Subcutaneous adipose tissue (tissue), 4 donors: ENCODE data around the gene DYRK1A. TPM values are rescaled to one million over a fixed set of nuclear protein-coding genes. Genes with fewer than 3 reads are reported as not detected.

Source experiments
- CTCF ChIP-seq: fragments of 450-650 bp; IDR thresholded peaks from one replicate; pipeline ENCODE4 v1.5.1; 2016; ENCODE audit warnings: low read depth, mild to moderate bottlenecking, control low read depth, antibody characterized with exemption, moderate library complexity
- total RNA-seq, 4 donors: library from RNA; depleted of rRNA; stranded (reverse); fragments of >200 nt; gene quantifications; one replicate each; pipeline ENCODE4 v1.1.0, GENCODE V29; 2016

Gene DYRK1A
- total RNA-seq, 4 donors from 2014 or later: 52.4 to 77.2 (median 68.8) TPM

DNA sequence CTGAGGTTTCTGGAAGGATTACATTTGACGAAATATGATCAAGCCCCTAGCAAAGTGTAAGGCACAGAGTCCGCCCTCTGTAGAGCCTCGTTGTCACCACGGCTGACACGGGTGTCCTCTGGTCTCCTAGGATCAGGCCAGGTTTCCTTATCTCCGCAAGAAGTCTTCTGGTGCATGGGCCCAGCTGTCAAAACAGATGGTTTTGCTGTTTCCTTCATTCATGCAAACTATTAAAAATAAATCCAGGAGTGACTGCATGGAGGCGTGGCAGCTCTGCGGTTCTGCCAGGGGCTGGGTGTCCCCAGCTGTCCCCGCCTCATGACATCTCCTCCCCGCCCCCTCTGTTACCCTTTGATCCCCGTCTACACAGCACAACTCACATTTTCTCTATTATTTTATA, 209.0 kb downstream of the DYRK1A start:
- TF ChIP-seq CTCF: no peak

Other genes starting within 250 kb of the DYRK1A start
- 100 to 1,000 TPM in 1 of 4 donors, 10 to 100 TPM in 3; 67.8 to 102 (median 78.9) TPM for gene VPS26C, start 99.4 kb upstream of the DYRK1A start, total RNA-seq